Measurements from ENCODE around the gene RABAC1.

RABAC1 gene

DNA sequence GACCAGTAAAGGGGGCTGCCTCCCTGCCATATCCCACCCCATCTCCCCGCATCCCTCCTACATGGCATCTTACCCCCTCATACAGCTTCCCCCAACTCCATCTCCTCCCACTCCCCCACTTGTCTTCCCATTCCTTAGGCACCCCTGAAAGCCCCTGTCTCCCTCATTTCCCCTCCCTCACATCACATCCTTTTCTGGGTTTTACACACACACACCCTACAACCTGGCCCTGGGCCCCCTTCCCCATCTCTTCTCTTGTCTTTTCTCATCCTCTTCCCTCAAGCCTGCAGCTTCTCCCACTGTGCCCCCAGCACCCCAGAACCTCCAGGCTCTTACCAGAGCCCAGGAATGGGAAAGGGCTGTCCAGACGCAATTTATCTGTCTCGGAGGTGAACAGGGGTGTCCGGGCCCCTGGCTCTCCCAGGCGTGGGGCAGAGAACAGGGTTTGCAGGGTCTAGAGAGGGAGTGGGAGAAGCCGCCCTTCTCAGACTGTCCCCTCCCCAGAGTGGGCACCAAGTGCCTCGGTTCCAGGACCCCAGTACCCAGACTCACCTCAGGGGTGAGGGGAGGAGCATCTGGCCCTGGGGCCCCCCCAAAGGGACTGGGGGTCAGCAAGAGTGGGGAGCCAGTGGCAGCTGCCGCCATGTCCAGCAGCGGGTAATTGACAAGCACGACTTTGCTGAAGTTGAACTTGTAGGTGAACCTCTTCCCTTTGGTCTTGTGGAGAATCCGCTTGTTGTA is 50.2 kb downstream of the RABAC1 start:
- no peak overlapping the region for H3K4me3 ChIP-seq (ENCODE audit: low read depth, low read length)
- TF ChIP-seq, protein P1, sequence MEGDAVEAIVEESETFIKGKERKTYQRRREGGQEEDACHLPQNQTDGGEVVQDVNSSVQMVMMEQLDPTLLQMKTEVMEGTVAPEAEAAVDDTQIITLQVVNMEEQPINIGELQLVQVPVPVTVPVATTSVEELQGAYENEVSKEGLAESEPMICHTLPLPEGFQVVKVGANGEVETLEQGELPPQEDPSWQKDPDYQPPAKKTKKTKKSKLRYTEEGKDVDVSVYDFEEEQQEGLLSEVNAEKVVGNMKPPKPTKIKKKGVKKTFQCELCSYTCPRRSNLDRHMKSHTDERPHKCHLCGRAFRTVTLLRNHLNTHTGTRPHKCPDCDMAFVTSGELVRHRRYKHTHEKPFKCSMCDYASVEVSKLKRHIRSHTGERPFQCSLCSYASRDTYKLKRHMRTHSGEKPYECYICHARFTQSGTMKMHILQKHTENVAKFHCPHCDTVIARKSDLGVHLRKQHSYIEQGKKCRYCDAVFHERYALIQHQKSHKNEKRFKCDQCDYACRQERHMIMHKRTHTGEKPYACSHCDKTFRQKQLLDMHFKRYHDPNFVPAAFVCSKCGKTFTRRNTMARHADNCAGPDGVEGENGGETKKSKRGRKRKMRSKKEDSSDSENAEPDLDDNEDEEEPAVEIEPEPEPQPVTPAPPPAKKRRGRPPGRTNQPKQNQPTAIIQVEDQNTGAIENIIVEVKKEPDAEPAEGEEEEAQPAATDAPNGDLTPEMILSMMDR (IDR thresholded peaks at IDR 0.05; ENCODE audit: control insufficient read depth, extremely low read depth, insufficient read depth): no peak
- DNase-seq (ENCODE audit: low read depth): no peak

GRCh38 chr19:41907994-41908615 is 51.0 kb downstream of the RABAC1 start:
- H3K4me3 ChIP-seq (ENCODE audit: low read depth, low read length): no peak overlapping the region
- TF ChIP-seq, protein P1 (IDR thresholded peaks at IDR 0.05; ENCODE audit: control insufficient read depth, extremely low read depth, insufficient read depth): no peak
- DNase-seq (ENCODE audit: low read depth): no peak

GRCh38 chr19:41906916-41907680 is 52.0 kb downstream of the RABAC1 start:
- TF ChIP-seq, protein P1 (IDR thresholded peaks at IDR 0.05; ENCODE audit: control insufficient read depth, extremely low read depth, insufficient read depth): no peak
- no peak for DNase-seq (ENCODE audit: low read depth)
- no peak overlapping the region for H3K4me3 ChIP-seq (ENCODE audit: low read depth, low read length)

Data from LNCaP clone FGC (cell line).